CD4-positive, alpha-beta T cell treated with Interleukin-10 for 1 hour (primary cell): ENCODE measurements around the gene TCF4.

Experiments
- DNase-seq: peaks from one replicate; pipeline ENCODE4 v3.0.0-alpha.2; 2020

TCF4 gene

GRCh38 chr18:55585065-55585919, 2.7 kb downstream of the TCF4 start:
- DNase-seq = no peak

DNA sequence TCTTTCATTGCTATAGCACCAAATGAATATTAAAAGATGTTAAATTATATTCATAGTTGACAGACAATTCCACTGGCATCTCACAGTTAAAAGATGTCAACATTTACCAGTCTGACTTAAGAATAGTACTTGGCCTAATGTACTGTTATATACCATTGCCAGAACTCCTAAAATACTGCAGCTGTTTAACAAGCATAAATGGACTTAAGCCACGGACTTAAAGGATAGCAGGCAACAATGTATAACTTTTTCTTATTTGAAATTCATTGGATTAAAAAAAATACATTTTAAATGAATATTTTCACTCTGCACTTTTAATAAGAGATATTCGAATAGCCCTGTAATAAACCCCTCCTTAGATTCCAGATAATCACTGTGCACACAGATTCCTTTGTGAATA, 3.8 kb downstream of the TCF4 start:
- DNase-seq = no peak

- no peak for DNase-seq
Measured at GRCh38 chr18:55582325-55582724, 5.7 kb downstream of the TCF4 start.

DNA sequence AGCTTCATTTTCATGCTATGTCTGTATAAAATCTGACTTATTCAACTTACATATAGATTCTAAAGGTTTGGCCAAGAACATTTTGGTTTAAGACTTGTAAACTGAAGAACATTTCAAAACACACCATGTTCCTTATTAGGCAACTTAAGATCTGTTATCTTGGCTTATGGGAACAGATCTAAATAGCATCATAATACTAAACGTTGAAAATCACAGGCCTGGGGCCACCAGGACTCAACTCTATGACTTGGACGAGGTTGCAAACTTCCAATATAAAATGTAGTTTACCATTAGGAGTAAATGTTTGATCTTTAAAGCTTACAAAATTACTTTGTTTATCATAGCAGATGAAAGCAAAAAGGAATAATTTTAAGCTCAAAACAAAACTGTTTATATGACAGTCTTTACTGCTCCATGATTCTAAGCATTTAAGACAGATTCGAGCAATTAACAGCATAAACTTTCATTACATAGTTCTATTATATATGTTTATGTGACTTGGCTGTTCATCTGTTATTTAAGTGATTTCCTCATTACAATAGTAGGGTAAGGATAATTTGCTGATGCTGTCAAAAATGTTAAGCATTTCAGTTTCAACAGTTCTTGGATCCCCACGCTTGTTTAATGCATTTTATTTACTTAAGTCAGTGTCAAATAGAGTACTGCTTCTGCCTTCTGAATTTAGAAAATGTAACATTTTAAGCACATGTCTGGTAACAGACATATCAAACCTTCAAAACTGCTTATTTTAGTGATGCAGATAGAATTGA, 8.3 kb downstream of the TCF4 start:
- DNase-seq = no peak

DNA sequence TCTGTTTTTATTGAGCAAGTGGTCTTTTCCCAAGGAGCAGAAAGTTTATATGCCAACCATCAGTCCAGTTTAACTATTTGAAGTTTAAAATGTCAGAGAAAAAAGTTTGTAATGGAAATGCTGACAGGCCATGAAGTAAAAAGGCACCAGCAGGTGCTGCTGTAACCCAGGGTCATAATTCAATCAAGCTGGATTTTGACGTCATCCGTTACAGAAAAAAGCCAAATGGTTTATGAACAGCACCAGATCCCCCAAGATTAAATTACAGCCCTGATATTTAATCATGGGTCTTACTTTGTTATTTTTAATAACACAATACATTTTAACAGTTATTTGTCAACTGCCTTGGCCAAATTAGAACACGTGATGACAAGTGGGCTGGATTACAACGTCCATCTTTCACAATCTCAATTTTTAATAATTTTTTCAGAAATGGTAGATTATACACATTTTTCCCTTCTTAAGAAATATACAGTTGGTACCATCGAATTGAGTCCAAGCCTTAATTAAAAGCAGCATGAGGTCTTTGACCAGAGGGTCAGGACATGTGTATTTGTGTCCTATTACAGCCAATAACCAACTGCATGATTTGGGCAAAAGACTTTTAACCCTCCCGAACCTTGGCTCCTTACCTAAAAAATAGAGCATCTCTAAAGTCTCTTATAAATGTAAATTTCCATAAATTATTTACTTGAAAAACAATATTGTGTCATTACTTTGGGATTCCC, 10.0 kb downstream of the TCF4 start:
- no peak for DNase-seq

GRCh38 chr18:55576001-55576400, 12.0 kb downstream of the TCF4 start:
- DNase-seq = no peak

- no peak for DNase-seq
Measured at GRCh38 chr18:55575066-55575465, 12.9 kb downstream of the TCF4 start.

- DNase-seq = no peak
Measured at GRCh38 chr18:55573386-55573785, 14.6 kb downstream of the TCF4 start.

DNA sequence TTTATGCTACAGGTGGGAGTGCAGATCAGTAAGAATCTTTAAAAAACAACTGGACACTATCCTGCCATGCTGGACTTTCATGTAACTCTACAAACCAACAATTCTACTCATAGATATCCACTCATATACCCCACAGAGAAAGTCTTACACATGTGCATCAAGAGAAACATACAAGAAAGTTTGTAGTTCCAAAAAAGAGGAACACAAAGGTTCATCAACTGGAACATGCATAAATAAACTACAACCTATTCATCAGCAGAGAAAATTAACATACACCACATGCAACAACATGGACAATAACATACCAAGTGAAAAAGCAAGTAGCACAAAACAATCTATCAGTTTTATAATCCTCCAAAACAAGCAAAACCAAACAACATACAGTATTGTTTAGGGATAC, 17.0 kb downstream of the TCF4 start:
- no peak for DNase-seq

GRCh38 chr18:55566456-55566935, 21.5 kb downstream of the TCF4 start:
- DNase-seq = no peak

- no peak for DNase-seq
Measured at GRCh38 chr18:55559739-55560138, 28.3 kb downstream of the TCF4 start.

GRCh38 chr18:55557211-55557610, 30.8 kb downstream of the TCF4 start:
- DNase-seq = no peak

DNA sequence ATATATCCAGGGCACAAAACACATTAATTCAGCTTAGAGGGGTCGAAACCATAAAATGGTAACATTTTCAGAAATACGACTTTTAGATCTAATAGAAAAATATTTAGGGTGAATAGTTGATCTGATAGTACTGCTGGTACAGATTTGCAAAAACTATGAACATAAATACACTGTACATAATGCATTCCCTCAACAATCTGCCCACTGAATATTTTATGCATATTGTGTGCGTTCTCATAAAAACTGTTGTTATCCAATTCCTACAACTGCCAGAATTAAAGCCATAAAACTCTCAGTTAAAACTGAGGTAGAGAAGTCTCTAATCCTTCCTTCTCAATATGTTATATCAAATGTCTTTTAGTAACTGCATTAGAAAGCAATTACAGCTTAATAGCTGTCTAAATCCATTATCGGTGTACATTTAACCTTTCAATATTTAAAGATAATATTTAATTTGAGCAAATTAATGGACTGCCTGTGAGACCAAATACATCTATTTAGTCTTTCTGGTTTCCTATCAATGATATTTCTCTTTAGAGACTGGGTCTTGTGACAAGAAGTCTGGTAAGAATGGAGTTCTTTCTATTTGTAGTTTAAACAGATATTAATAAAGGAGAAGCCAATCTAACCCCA, 32.5 kb downstream of the TCF4 start:
- DNase-seq = no peak

- DNase-seq = no peak
Measured at GRCh38 chr18:55552526-55553189, 35.3 kb downstream of the TCF4 start.

DNA sequence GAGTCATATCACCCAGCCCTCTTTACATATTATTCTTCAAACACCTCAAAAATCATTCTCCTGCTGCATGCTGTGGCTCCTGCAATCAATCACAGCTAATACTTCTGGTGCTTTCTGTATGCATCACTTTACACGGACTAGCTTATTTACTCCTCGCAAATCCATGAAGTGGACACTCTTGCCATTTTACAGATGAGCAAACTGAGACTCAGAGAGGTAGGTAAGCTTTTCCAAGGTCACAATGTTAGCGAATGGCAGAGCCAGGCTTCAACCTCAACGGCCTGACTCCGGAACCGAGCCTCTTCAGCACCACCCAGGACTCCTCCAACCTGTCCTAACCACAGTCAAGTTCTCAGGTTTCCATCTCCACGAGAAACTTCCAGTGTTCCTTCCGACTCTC, 36.8 kb downstream of the TCF4 start:
- DNase-seq = no peak

GRCh38 chr18:55550471-55550870, 37.5 kb downstream of the TCF4 start:
- no peak for DNase-seq

DNA sequence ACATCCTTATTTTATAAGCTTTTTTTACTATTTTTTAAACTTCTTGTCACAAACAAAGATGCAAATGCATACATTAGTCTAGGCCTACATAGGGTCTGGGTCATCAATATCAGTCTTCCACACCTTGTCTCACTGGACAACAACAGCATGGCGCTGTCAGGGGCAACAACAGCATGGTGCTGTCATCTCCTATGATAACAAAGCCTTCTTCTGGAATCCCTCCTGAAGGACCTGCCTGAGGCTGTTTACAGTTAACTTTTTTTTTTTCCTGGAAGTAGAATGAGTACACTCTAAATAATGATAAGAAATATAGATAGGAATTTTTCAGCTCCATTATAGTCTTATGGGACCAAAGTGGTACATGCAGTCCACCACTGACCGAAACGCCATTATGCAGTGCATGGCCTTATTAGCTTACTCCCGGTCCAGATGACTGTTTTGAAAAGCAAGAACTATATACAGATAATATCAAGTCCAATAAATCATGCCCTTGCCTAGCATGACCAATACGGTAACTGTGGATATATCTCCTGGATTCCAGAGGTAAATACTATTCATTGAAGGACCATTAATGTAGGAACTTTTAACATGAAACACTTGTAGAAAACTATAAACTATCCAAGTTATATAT, 38.4 kb downstream of the TCF4 start:
- DNase-seq = no peak

DNA sequence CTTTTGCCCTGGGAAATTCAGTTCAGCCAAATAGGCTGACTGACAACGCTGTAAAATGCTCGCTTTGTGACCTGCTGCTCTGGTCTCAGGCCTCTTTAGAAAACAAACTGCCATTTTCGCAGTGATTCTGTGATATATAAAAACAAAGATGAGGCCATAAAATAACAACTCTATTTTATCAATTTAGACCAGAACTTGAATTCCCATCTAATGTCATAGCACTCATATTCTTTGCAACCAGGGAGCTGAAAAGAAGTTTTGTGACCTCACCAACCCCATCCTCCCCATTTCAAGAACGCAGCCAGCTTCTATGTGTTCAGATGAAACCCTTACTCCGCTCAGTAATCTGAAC, 40.3 kb downstream of the TCF4 start:
- no peak for DNase-seq

- DNase-seq = no peak
Measured at GRCh38 chr18:55546851-55547704, 40.9 kb downstream of the TCF4 start.

DNA sequence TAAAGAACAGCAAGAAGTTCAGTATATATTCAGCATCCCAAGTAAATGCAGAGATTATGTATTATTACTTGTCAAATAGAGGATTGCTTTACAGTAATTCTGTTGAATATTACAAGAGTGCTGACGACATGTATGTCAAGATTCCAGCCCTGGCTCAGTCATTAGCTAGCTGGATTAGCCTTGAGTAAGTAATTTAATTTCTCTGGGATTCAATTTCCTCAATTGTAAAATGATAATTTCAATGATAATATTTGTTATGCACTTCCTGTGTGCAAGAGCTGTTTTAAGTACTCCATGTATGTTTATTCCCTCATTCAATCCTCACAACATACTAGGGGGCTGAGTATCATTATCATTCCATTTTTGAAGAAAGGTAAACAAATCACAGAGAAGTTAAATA, 44.0 kb downstream of the TCF4 start:
- no peak for DNase-seq

DNA sequence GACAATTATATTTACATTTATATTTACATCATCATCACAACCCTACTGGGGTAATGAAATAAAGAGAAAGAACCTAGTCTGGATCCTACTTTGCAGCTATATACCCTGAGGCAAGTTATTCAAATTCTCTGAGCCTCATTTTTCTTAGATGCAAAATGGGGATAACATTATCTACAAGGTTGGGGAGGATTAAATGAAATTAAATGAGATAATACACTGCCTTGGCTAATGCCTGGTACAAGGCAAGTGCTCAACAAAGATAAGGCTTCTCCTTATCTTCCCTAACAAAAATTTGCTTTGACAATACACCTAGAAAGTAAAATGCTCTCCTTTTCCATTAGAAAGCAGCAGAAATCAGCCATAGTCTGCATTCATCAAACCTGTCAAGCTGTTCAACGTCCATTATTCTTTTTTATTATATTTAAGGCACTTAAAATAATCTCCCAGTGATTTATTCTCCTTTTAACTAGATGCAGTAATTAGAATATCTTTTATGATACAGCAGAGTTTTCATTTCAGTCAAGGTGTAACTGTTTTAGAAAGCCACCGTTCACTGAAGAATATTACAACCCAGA, 44.8 kb downstream of the TCF4 start:
- no peak for DNase-seq
